Measurements from ENCODE around the gene STK32C.

- TF ChIP-seq POLR2A (IDR thresholded peaks at IDR 0.05): no peak
- TF ChIP-seq, protein P1, sequence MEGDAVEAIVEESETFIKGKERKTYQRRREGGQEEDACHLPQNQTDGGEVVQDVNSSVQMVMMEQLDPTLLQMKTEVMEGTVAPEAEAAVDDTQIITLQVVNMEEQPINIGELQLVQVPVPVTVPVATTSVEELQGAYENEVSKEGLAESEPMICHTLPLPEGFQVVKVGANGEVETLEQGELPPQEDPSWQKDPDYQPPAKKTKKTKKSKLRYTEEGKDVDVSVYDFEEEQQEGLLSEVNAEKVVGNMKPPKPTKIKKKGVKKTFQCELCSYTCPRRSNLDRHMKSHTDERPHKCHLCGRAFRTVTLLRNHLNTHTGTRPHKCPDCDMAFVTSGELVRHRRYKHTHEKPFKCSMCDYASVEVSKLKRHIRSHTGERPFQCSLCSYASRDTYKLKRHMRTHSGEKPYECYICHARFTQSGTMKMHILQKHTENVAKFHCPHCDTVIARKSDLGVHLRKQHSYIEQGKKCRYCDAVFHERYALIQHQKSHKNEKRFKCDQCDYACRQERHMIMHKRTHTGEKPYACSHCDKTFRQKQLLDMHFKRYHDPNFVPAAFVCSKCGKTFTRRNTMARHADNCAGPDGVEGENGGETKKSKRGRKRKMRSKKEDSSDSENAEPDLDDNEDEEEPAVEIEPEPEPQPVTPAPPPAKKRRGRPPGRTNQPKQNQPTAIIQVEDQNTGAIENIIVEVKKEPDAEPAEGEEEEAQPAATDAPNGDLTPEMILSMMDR (IDR thresholded peaks at IDR 0.05): no peak
Measured at GRCh38 chr10:132199854-132200311, 107.9 kb downstream of the STK32C start.

Measured in body of pancreas (tissue), 4 donors.